ENCODE measurements around the gene STRAP.

DNA sequence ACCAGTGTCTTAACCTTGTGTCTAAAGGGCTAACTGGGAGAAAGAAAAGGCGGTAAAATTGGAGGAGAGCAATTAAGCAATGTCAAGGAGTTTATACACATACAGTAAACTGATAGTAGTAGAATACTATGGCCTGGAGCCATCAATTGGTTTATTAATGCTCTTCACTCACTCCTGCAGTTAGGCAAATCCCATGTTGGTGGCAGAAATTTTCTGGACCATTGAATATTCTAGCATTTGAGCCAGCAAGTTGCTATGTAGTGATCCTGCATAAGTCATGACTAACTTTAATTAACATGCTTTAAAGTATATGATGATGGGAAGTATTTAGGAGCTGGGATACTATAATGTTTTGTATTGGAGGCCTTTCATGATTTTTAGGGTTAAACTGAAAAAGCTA lies 14.7 kb downstream of the STRAP start:
- no peak for TF ChIP-seq EZH2phosphoT487 (IDR thresholded peaks at IDR 0.05; ENCODE audit: unreplicated experiment)
- TF ChIP-seq, protein P1, sequence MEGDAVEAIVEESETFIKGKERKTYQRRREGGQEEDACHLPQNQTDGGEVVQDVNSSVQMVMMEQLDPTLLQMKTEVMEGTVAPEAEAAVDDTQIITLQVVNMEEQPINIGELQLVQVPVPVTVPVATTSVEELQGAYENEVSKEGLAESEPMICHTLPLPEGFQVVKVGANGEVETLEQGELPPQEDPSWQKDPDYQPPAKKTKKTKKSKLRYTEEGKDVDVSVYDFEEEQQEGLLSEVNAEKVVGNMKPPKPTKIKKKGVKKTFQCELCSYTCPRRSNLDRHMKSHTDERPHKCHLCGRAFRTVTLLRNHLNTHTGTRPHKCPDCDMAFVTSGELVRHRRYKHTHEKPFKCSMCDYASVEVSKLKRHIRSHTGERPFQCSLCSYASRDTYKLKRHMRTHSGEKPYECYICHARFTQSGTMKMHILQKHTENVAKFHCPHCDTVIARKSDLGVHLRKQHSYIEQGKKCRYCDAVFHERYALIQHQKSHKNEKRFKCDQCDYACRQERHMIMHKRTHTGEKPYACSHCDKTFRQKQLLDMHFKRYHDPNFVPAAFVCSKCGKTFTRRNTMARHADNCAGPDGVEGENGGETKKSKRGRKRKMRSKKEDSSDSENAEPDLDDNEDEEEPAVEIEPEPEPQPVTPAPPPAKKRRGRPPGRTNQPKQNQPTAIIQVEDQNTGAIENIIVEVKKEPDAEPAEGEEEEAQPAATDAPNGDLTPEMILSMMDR (conservative IDR thresholded peaks at IDR 0.05; ENCODE audit: low read depth in 2 of 2): no peak
- TF ChIP-seq JUNB (IDR thresholded peaks at IDR 0.05; ENCODE audit: unreplicated experiment): no peak
- no peak for TF ChIP-seq EZH2 (IDR thresholded peaks at IDR 0.05; ENCODE audit: low read depth, unreplicated experiment)
- TF ChIP-seq POLR2AphosphoS5 (IDR thresholded peaks at IDR 0.05; ENCODE audit: low read depth): no peak
- TF ChIP-seq, protein P2, sequence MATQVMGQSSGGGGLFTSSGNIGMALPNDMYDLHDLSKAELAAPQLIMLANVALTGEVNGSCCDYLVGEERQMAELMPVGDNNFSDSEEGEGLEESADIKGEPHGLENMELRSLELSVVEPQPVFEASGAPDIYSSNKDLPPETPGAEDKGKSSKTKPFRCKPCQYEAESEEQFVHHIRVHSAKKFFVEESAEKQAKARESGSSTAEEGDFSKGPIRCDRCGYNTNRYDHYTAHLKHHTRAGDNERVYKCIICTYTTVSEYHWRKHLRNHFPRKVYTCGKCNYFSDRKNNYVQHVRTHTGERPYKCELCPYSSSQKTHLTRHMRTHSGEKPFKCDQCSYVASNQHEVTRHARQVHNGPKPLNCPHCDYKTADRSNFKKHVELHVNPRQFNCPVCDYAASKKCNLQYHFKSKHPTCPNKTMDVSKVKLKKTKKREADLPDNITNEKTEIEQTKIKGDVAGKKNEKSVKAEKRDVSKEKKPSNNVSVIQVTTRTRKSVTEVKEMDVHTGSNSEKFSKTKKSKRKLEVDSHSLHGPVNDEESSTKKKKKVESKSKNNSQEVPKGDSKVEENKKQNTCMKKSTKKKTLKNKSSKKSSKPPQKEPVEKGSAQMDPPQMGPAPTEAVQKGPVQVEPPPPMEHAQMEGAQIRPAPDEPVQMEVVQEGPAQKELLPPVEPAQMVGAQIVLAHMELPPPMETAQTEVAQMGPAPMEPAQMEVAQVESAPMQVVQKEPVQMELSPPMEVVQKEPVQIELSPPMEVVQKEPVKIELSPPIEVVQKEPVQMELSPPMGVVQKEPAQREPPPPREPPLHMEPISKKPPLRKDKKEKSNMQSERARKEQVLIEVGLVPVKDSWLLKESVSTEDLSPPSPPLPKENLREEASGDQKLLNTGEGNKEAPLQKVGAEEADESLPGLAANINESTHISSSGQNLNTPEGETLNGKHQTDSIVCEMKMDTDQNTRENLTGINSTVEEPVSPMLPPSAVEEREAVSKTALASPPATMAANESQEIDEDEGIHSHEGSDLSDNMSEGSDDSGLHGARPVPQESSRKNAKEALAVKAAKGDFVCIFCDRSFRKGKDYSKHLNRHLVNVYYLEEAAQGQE (IDR thresholded peaks at IDR 0.05; ENCODE audit: unreplicated experiment): no peak
- TF ChIP-seq CREB1 (CRISPR knock-in tag; IDR thresholded peaks at IDR 0.05; ENCODE audit: low read depth): no peak
- no peak for TF ChIP-seq STAT1 (IDR thresholded peaks at IDR 0.05; ENCODE audit: unreplicated experiment)
- no peak for TF ChIP-seq NANOG (IDR thresholded peaks at IDR 0.05; ENCODE audit: borderline replicate concordance)
- TF ChIP-seq, protein P3, sequence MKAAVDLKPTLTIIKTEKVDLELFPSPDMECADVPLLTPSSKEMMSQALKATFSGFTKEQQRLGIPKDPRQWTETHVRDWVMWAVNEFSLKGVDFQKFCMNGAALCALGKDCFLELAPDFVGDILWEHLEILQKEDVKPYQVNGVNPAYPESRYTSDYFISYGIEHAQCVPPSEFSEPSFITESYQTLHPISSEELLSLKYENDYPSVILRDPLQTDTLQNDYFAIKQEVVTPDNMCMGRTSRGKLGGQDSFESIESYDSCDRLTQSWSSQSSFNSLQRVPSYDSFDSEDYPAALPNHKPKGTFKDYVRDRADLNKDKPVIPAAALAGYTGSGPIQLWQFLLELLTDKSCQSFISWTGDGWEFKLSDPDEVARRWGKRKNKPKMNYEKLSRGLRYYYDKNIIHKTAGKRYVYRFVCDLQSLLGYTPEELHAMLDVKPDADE (IDR thresholded peaks at IDR 0.05): no peak
- TF ChIP-seq ZNF331 (CRISPR knock-in tag; IDR thresholded peaks at IDR 0.05; ENCODE audit: low read depth): no peak
